ENCODE results near the gene DOCK9. TPM values are rescaled to one million over a fixed set of nuclear protein-coding genes. Genes with fewer than 3 reads are reported as not detected.

Gene DOCK9
- total and polyA plus RNA-seq, 2 experiments from 2014 or later, result 32.8 to 39.1 TPM

DNA sequence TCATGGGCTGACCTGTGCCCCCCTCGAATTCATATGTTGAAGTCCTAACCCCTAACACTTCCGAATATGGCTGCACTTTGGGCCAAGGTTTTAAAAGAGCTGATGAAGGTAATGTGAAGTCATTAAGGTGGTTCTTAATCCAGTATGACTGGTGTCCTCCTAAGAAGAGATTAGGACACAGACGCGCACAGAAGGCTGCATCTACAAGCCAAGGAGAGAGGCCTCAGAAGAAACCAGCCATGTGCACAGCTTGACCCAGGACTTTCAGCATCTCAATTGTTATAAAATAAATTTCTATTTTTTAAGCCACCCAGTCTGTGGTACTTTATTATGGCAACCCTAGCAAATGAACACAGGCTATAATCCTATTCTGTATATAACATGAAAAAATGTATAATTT is 99.9 kb downstream of the DOCK9 start:
- peaks cover 31% of the 10 kb centered on the region for H3K36me3 ChIP-seq
- H3K4me3 ChIP-seq, result no peak overlapping the region
- H3K9me3 ChIP-seq (ENCODE audit: low read depth), result no peaks in the 10 kb centered on the region
- TF ChIP-seq CTCF (IDR thresholded peaks at IDR 0.05; ENCODE audit: low read depth, low read length), result no peak
- no peaks in the 10 kb centered on the region for H3K4me1 ChIP-seq (ENCODE audit: low read depth)
- H3K27me3 ChIP-seq, result no peaks in the 10 kb centered on the region
- no peak for DNase-seq (ENCODE audit: low read depth in 1 of 2, low spot score in 1 of 2)
- H3K27ac ChIP-seq, result no peak overlapping the region

DNA sequence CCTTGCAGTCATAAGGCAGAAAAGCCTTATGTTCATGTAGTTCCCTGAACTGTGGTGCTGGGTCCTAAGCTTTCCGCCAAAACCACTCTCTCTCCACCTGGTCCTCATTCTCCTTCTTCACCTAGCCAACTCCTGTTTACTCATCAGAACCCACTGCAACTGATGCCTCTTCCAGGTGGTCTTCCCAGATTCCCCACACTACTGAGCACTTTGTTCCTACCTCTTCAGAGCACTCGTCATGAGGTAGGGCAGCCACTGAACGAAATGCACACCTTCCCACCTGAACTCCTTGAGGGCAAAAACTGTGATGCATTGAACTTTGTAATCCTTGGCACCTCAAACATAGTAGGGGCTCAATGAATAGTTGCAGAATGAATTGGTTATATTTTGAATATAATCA is 100.4 kb downstream of the DOCK9 start:
- no peak for DNase-seq (ENCODE audit: low read depth in 1 of 2, low spot score in 1 of 2)
- Histone ChIP-seq H3K27ac (no peak overlapping the region), H3K9me3 (ENCODE audit: low read depth) (no peaks in the 10 kb centered on the region), H3K4me3 (no peak overlapping the region), H3K4me1 (ENCODE audit: low read depth) (no peaks in the 10 kb centered on the region), H3K36me3 (peaks cover 26% of the 10 kb centered on the region), H3K27me3 (no peaks in the 10 kb centered on the region)
- no peak for TF ChIP-seq CTCF (IDR thresholded peaks at IDR 0.05; ENCODE audit: low read depth, low read length)

- H3K27me3 ChIP-seq, result no peaks in the 10 kb centered on the region
- TF ChIP-seq CTCF (IDR thresholded peaks at IDR 0.05; ENCODE audit: low read depth, low read length), result no peak
- no peaks in the 10 kb centered on the region for H3K9me3 ChIP-seq (ENCODE audit: low read depth)
- H3K27ac ChIP-seq, result no peak overlapping the region
- no peak overlapping the region for H3K4me3 ChIP-seq
- no peaks in the 10 kb centered on the region for H3K4me1 ChIP-seq (ENCODE audit: low read depth)
- DNase-seq (ENCODE audit: low read depth in 1 of 2, low spot score in 1 of 2), result no peak
- peaks cover 9% of the 10 kb centered on the region for H3K36me3 ChIP-seq
Measured at GRCh38 chr13:98875146-98875729, 102.6 kb downstream of the DOCK9 start.

DNA sequence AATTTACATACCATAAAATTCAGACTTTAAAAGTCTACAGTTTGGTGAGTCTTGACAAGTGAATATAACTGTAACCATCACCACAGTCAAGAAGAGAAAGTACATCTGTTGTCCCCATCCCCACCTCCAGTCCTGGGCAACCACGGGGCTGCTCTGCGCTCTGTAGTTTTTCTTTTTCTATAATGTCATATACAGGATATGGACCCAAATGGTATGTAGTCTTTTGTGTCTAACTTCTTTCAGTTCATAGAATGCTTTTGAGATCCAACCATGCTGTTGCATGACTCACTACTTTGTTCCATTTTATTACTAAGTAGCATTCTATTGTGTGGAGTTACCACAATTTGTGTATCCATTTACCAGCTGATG is 103.9 kb downstream of the DOCK9 start:
- H3K36me3 ChIP-seq, result no peaks in the 10 kb centered on the region
- no peak overlapping the region for H3K27ac ChIP-seq
- no peaks in the 10 kb centered on the region for H3K9me3 ChIP-seq (ENCODE audit: low read depth)
- TF ChIP-seq CTCF (IDR thresholded peaks at IDR 0.05; ENCODE audit: low read depth, low read length), result no peak
- no peak for DNase-seq (ENCODE audit: low read depth in 1 of 2, low spot score in 1 of 2)
- no peaks in the 10 kb centered on the region for H3K4me1 ChIP-seq (ENCODE audit: low read depth)
- no peak overlapping the region for H3K4me3 ChIP-seq
- H3K27me3 ChIP-seq, result no peaks in the 10 kb centered on the region

DNA sequence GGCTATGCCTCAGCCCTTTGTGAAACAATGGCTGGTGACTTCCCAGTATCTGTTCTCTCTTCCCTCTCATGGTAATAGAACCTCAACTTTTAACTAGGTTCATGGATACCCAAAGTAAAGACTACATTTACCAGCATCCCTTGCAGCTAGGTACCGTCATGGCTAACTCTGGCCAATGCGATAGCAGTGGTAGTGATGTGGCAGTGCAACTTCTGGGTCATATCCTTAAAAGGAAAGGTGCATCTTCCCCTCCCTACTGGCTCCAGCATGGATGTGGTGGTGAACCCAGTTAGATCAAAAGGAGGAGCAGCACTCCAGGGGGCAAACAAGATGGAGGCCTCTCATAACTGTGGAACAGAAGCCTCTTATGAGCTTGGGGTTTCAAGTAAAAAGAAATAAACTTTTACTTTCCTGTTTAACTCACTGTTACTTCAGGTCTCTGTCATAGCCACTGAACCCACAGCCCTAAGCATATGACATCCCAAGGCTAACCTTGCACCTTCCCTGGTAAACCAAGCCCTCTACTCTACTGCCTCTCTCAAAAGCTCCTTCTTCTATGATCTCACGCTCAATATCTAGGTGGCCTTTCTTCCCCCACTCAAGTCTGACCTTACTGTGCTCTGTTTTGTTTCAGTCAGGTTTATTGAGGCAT is 104.4 kb downstream of the DOCK9 start:
- no peak for TF ChIP-seq CTCF (IDR thresholded peaks at IDR 0.05; ENCODE audit: low read depth, low read length)
- Histone ChIP-seq H3K4me1 (ENCODE audit: low read depth) (no peaks in the 10 kb centered on the region), H3K27ac (no peak overlapping the region), H3K27me3 (no peaks in the 10 kb centered on the region), H3K4me3 (no peak overlapping the region), H3K9me3 (ENCODE audit: low read depth) (no peaks in the 10 kb centered on the region), H3K36me3 (no peaks in the 10 kb centered on the region)
- DNase-seq (ENCODE audit: low read depth in 1 of 2, low spot score in 1 of 2), result no peak
